Measurements from ENCODE around the gene CPNE9.

GRCh38 chr3:9688961-9689360 is 14.7 kb upstream of the CPNE9 start:
- TF ChIP-seq CTCF (IDR thresholded peaks at IDR 0.05): no peak
- no peak for TF ChIP-seq POLR2AphosphoS5 (IDR thresholded peaks at IDR 0.05)
- TF ChIP-seq EP300 (IDR thresholded peaks at IDR 0.05): no peak
- TF ChIP-seq POLR2A (IDR thresholded peaks at IDR 0.05): no peak
